Fibroblast of skin of left biceps (primary cell): ENCODE data around the gene APMAP.
A peak's percentile ranks its signal among the peaks of the same experiment; 100 is the strongest.

Source experiments
- DNase-seq, 2 experiments: peaks; one replicate each; pipeline ENCODE4 v3.0.0-alpha.2; 2013; ENCODE audit warnings: low read depth in 2 of 2

Gene APMAP

GRCh38 chr20:24992487-24993205, at the start of gene APMAP:
Gene APMAP, minus strand, starts transcription at chr20:24992751. Its CDS starts 63 bp downstream, at chr20:24992688.
- DNase-seq: peak; percentile 63 to 71

- no peak for DNase-seq
These were observed 49.4 kb upstream of the APMAP start for GRCh38 chr20:25041813-25042530.

DNA sequence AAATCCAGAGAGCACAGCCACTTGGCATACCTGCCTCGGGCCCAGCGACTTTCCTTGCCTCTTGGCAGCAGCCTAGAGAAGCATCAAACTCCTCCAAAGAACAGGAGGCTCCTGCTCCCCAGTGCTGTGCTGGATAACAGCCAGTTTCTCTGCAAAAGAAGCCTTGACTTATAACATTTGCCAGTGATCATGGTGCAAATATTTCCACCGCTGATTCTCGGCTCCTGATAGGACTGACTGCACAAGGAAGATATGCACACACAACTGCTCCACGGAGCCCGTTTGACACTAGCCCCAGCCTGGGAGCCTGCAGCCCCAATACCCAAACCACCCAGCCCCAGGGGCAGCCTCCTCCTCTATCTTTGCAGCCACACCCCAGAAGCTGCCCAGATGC, 47.9 kb upstream of the APMAP start:
- DNase-seq: peak in 1 of 2 experiments; percentile 32

DNA sequence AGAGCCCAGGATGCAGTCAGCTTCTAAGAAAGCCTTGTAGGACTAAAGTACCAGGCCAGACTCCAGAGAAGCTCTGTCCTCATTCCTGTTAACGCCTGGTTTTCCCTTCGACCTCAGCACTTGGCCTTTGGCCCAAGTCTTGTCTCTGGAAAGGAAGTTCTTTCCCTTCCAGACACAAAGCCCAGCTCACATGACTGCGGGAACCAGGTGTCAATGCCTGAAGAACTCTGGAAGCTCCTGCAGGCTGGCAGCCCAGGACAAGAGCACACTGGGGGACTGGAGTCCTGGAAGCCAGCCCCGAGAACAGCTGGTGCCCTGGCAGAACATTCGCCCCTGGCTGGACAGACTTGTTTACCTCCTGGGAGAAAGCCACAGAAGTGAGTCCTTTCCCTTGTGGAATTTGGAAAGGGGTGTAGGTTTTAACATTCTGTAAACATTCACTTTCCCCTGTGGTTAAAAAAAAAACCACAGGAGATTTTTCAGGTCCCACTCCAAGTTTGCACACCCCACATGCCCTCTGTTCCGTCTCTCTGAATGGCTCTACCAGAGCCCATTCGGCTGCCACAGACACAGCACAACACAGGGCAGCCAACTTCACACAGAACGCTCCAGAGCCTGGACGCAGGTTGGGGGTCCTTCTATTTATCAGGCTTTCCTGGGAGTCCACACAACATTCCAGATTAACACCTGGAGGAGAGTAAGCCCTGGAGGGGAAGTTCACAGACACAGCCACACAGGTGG, 47.3 kb upstream of the APMAP start:
- no peak for DNase-seq

DNA sequence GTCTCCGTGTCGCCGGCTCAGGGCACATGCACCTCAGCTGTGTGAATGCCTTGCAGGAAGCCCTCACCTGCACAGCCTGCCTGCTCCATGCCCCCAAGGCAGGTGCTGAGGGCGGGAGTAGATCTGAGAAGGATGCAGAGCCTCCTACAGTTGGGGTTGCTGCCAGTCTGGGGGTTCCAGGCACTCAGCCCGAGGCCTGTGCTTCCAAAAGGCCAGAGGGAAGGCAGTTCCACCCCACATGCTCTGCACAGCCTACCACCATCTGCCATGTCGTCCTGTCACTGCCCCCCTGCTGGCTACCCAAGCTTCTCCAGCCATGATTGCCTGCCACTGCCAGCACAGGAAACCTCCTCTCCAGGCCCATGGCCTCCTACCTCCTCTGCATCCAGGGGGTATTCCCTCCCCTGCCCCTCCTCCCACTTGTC, 46.1 kb upstream of the APMAP start:
- DNase-seq: no peak

DNA sequence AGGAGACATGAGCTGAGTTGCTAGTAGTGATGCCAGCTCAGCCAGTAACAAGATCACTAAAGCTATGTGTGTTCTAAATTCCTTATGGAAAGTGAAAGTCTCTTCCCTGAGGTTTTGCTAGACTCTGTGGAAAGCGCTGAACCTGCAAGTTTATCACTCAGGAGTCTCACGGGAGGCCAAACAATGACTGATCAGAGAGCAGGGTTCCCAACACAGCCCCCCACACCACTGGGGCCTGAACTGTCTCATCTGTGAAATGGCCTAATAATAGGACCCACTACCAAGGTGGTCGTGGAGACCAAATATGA, 45.5 kb upstream of the APMAP start:
- DNase-seq: no peak

GRCh38 chr20:25037288-25038102, 44.9 kb upstream of the APMAP start:
- DNase-seq: no peak

GRCh38 chr20:25036331-25036936, 43.9 kb upstream of the APMAP start:
- no peak for DNase-seq

DNA sequence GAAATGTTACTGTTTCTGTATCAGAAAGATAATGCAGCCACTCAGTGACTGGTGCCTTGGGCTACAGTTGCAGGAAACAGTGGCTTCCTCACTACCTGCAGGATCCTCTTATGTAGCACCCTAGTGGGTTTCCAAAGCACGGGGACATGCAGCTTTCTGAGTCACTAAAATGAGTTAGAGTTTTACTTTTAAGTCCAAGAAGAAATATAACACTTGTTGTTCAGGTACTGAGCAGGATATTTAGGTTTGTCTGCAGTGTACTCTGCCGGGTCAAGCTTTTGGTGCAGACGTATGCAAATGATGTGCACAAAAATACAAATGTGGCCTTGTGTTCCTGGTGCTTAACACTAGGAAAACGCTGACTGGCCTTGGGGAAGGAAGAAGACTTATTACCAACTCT, 43.4 kb upstream of the APMAP start:
- DNase-seq: no peak

GRCh38 chr20:25033924-25034300, 41.4 kb upstream of the APMAP start:
- no peak for DNase-seq

DNA sequence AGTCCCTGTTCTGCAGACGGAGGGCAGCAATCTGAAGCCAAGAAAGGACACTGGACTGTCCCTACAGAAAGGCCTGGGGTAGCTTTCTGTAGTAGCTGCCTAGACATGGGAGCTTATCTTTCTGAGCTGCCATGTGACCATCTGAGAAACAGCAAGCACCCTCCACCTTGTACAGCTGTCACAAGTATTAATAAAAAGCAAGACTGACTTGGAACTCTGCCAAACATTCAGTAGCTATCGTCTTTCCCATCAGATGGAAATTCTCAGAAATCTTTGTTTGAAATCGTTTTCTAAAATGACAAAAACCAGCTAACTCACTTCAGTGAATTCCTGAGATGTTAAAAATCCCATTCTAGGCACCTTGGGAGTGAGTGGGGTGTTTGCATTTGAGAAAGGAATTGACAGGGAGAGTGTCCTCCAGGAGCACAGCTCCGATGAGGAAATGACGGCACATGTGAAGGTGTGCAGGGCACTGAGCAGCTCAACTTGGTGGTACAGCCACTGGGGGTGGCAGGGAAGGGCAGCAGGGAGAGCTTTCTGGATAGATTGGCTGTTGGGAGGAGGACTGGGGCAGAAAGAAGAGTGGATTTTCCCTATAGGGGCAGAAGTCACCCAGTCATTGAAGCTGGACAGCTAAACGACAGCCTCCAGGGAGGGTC, 40.8 kb upstream of the APMAP start:
- no peak for DNase-seq

- DNase-seq: no peak
These were observed 40.1 kb upstream of the APMAP start for GRCh38 chr20:25032478-25033264.

DNA sequence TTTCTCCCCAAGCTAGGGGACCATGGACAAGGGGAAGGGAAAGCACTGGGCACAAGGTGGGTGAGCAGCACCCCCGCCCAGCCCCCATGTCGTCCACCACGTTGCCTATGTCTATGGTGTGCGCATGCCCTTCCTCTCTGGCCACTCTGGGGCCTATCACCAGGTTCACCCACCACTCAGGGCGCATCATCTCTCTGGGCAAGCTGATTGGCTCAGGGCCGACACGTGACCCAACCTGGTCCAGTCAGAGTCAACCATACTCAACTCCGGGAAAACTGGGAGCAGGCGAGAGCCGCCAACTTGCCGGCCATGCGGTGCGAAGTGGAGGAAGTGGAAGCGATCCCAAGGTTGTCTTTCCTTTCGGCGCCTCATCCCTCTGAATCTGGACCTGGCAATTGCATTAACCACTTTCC, 39.5 kb upstream of the APMAP start:
- no peak for DNase-seq

GRCh38 chr20:25031241-25031640, 38.7 kb upstream of the APMAP start:
- DNase-seq: no peak

DNA sequence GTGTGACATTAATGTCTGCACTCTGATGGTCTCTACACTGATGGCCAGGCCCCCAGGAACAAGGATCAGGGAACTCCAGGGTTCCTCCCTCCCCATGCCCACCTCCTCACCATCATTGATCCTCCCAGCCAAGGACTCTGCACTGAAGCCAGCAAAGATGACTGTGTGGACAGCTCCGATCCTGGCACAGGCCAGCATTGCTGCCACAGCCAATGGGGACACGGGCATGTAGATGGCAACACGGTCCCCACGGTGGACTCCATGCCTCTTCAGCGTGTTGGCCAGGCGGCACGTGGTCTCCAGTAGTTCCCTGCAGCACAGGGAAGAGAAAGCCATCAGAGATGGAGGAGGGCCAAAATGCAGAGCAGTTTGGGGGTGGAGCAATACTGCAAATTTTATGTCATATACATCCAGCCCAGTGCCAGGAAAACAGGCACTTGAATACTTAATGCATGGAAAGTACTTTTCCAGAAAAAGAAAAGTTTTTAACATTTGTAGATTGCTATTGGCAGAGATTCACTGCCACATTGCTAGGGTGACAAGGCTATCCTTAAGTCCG, 38.2 kb upstream of the APMAP start:
- no peak for DNase-seq

GRCh38 chr20:25030007-25030648, 37.6 kb upstream of the APMAP start:
- DNase-seq: no peak

DNA sequence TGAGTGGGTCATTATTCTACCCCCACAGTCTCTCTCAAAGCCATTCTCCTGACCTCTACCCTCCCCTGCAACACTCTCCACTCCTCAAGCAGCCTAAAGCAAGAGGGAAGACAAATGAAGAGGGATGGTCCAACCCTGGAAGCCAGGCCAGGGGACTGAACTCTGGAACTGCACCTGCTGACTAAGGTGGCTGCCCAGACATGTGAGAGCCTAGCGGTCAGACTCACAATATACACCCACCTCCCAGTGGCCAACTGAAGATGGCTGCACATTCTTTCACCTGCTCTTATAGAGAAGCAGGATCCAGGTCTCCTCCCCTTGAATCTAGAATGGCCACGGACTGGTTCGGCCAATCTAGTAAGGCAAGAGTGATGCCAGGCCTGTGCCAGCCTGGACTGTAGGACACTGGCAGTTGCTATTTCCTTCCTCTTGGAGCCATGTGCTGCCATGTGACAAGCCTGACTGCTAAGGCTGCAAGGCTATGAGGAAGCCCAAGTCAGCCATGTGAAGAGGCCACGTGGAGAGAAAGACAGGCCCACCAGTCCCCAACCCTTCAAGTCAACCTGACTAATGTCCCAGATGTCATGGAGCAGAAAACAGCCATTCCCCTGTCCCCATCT, 33.5 kb upstream of the APMAP start:
- DNase-seq: no peak

GRCh38 chr20:25025091-25025861, 32.7 kb upstream of the APMAP start:
- DNase-seq: no peak
